GM21447 (cell line): ENCODE results near the gene LITAF.
"Not testable (repeated sequence)": the region's sequence is repeated elsewhere in the genome, so short reads cannot be mapped to it uniquely, and the experiment has no call there.

Source experiments
- ATAC-seq: cut with Tn5 transposase; IDR thresholded peaks from one replicate; pipeline ENCODE4 v1.9.1; 2021; ENCODE audit not compliant: unreplicated experiment

LITAF gene

GRCh38 chr16:11576427-11577289 lies 10.1 kb downstream of the LITAF start:
- ATAC-seq: peak; percentile 76

GRCh38 chr16:11575223-11575589 lies 11.5 kb downstream of the LITAF start:
- ATAC-seq: no peak

- no peak for ATAC-seq
These were observed 14.3 kb downstream of the LITAF start for GRCh38 chr16:11572301-11572995.

- no peak for ATAC-seq
These were observed 15.2 kb downstream of the LITAF start for GRCh38 chr16:11571549-11571948.

- no peak for ATAC-seq
These were observed 15.9 kb downstream of the LITAF start for GRCh38 chr16:11570806-11571205.

GRCh38 chr16:11570258-11570657 lies 16.5 kb downstream of the LITAF start:
- no peak for ATAC-seq

DNA sequence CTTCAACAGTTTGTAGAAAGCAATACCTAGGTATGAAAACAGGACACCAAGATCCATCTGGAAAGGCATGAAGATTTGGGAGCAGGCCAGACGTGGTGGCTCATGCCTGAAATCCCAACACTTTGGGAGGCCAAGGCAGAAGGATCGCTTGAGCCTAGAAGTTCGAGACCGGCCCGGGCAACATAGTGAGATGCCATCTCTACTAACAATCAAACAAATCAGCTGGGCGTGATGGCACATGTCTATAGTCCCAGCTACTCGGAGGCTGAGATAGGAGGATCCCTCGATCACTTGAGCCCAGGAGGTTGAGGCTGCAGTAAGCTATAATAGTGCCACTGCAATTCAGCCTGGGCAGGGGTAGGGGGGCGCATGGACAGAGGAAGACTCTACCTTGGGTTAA lies 20.3 kb downstream of the LITAF start:
- ATAC-seq: no peak

GRCh38 chr16:11565665-11566064 lies 21.1 kb downstream of the LITAF start:
- no peak for ATAC-seq

DNA sequence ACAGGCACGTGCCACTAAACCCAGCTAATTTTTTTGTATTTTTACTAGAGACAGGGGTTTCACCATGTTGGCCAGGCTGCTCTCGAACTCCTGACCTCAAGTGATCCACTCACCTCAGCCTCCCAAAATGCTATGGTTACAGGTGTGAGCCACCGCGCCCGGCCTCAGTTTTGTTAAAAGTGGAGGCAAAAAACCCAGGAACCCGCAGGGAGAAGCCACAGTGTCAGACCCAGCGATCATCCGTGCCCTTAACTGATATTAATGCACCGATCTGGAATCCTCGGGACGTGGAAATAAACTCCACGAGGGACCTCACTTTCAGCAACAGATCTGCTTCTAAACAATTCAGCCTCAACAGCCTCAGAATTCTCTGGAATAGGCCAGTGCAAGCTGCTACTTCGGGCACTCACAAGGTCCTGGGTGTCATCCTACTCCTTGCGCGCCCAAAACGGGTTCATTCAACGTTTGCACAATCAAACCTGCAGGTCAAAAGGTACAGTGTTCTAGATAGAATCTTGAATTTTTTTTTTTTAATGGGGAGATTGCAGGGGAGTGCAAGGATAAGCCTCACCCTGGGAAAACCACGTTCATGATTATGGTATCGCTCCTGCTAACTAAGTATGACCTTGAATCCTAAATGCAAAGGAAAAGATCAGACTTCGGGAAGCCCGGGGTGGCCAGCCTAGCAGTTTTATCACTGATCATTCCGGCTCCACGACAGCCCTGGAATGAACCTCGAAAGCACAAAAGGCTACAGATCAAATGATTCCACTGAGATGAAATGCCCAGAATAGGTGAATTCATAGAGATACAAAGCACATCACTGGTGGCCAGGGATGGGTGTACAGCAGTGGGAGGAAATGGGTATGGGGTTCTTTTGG lies 22.4 kb downstream of the LITAF start:
- no peak for ATAC-seq

DNA sequence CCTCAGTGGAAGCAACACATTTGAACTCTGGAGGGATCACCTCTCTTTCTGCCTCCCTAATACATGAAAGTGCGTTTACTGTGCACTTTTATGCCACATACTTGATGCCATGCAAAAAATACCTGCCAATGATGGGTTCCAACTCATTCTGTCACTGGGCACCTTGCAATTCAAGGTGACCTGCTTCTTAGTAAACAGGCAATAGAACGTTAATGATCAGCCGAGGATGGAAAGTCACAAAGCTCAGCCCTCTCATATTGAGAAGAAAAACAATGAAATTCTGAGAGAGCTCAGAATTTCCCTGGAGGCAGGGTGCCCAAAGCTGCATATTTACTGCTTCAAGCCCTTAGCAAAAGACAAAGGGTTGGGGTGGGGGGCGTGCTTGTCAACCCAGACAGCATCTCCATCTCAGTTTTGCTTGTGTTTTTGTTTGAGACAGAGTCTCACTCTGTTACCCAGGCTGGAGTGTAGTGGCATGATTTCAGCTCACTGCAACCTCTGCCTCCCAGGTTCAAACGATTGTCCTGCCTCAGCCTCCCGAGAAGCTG lies 23.2 kb downstream of the LITAF start:
- ATAC-seq: peak; percentile 43

- ATAC-seq: no peak
These were observed 23.8 kb downstream of the LITAF start for GRCh38 chr16:11562941-11563340.

DNA sequence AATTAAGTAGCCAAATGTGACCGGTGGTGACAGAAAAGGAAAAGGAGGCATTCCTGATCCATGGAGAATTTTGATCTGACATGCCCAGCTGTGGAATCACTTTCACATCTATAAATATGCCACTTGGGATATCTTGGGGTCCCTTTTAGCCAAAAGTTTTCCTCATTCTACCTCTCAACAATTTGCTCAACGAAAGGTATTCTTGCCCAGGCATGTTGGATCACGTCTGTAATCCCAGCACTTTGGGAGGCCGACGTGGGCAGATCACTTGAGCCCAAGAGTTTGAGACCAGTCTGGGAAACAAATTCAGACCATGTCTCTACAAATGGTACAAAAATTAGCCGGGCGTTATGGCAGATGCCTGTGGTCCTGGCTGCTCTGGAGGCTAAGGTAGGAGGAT lies 24.3 kb downstream of the LITAF start:
- ATAC-seq: no peak

- ATAC-seq: no peak
These were observed 24.9 kb downstream of the LITAF start for GRCh38 chr16:11561856-11562255.

DNA sequence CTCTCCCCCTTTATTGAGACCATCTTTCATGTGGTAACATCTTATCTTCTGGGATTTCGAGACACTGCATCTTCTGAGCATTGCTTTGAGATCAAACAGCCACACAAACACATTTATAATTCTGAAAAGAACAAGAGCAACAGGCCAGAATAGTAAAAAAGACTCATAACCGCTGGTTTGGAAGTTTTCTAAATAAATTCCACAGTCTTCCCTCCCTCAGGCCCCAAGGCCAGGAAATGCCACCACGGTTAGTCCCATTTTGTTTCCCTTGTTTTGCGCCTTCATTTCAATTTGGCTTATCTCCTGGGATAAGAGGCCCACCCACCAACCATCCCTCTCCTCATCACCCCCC lies 25.3 kb downstream of the LITAF start:
- ATAC-seq: no peak

GRCh38 chr16:11560701-11561453 lies 25.8 kb downstream of the LITAF start:
- ATAC-seq: no peak

GRCh38 chr16:11558308-11558823 lies 28.4 kb downstream of the LITAF start:
- not testable (repeated sequence) for ATAC-seq

DNA sequence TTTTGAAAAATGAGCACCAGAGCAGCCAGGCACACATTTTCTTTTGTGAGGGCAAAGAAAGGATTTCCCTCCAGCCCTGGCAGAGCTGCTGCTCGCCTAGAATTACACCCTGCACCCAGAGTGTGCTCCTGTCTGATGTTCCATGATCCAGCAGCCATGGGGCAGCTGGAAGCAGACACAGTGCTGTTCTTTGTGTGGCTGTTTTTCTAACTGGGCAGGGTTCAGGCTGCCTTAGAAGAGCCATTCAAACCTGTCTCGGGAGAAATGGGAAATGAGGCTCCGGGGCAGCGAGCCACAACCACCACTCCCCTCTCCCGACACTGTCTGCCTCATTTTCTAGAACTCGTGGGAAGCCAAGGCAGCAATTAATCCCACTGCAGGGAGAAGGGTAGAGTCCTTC lies 28.9 kb downstream of the LITAF start:
- no peak for ATAC-seq

GRCh38 chr16:11556945-11557720 lies 29.6 kb downstream of the LITAF start:
- no peak for ATAC-seq

DNA sequence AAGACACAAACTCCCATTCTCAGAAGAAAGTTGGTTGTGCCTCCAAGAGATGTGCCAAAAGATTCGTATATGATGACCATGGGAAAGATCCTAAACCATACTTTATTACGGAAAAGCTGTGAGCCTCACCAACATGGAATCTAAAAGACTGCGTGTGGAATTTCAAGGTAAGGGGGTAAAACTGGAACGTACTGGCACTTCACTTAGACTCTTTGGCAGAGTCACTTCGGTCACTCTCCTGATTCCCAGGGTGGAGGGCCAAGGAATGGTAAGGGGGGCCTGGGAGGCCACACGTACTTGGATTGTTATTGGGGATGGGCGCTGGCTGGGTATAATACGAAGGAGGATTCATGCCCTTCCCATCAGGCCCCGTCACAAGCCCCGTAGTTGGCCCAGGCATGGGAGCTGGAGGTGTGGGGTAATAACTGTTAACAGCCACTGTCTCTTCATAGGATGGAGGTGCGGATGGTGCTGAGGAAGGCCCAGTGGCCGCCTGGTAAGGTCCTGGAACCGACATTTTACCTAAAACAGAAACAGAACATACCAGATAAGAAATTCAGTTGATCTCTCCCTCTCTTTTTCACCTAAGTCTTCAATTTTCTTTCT lies 30.4 kb downstream of the LITAF start:
- no peak for ATAC-seq
